Heart right ventricle (tissue), 16 donors: Measurements from ENCODE around the gene FUS. TPM values are rescaled to one million over a fixed set of nuclear protein-coding genes. Genes with fewer than 3 reads are reported as not detected.
"Not testable (repeated sequence)": the region's sequence is repeated elsewhere in the genome, so short reads cannot be mapped to it uniquely, and the experiment has no call there.

Experiments used
- ATAC-seq, 8 donors: fragments of 200-7000 bp; cut with Tn5 transposase; one replicate each; pipeline ENCODE4 v1.9.1; 2020; ENCODE audit warnings: mild to moderate bottlenecking in 8 of 8, moderate library complexity in 8 of 8, moderate number of reproducible peaks in 1 of 8
- DNase-seq, 2 donors: peaks; one replicate each; pipeline ENCODE4 v3.0.0-alpha.2; 2020
- H3K27ac ChIP-seq, 10 donors: fragments of 200-600 bp; sonication (generic) in 2 of 10; one replicate each; pipeline versions ENCODE4 v1.5.0 to v1.8.0; 2020 to 2022; ENCODE audit warnings: mild to moderate bottlenecking in 3 of 10
- H3K27me3 ChIP-seq, 7 donors: fragments of 200-600 bp; one replicate each; pipeline ENCODE4 v1.8.0; 2021 to 2022; ENCODE audit warnings: mild to moderate bottlenecking in 2 of 7
- H3K36me3 ChIP-seq, 9 donors: fragments of 200-600 bp; sonication (generic) in 1 of 9; one replicate each; pipeline versions ENCODE4 v1.5.0 to v1.8.0; 2020 to 2022; ENCODE audit warnings: mild to moderate bottlenecking in 2 of 9
- H3K4me1 ChIP-seq, 9 donors: fragments of 200-600 bp; sonication (generic) in 1 of 9; one replicate each; pipeline versions ENCODE4 v1.5.0 to v1.8.0; 2020 to 2022; ENCODE audit warnings: mild to moderate bottlenecking in 4 of 9
- H3K4me3 ChIP-seq, 10 donors: fragments of 200-600 bp; sonication (generic) in 2 of 10; one replicate each; pipeline versions ENCODE4 v1.5.0 to v1.8.0; 2020 to 2022; ENCODE audit warnings: mild to moderate bottlenecking in 7 of 10, moderate library complexity in 2 of 10
- H3K9me3 ChIP-seq, 11 donors: fragments of 200-600 bp in 10 of 11; sonication (generic) in 2 of 11; one replicate each; pipeline versions ENCODE4 v1.5.0 to v1.8.0; 2013 to 2022; ENCODE audit warnings: mild to moderate bottlenecking in 2 of 11, control low read depth in 1 of 11, moderate library complexity in 1 of 11
- CTCF ChIP-seq, 9 donors: fragments of 200-600 bp; sonication (generic) in 2 of 9; IDR thresholded peaks; one replicate each; pipeline versions ENCODE4 v1.5.0 to v1.8.0; 2021 to 2022; ENCODE audit warnings: antibody characterized with exemption in 9 of 9, mild to moderate bottlenecking in 5 of 9, moderate library complexity in 1 of 9
- WGBS, 2 donors: extraction: QIAGEN DNeasy Blood & Tissue Kit; methylation state at CpG; one replicate each; pipeline ENCODE4 v1.1.7; 2013; ENCODE audit warnings: inconsistent platforms in 1 of 2; 5-methylcytosine and 5-hydroxymethylcytosine counted together
- intact Hi-C, 10 donors: fragments of 100-400 bp; cut with DNase I; formaldehyde crosslinking; loops; one replicate each; pipeline versions ENCODE4 v1.11.1 to v1.14.2; 2022
- polyA plus RNA-seq, 2 donors: library from polyadenylated mRNA; stranded (reverse); fragments of 200-250 nt; gene quantifications; one replicate each; pipeline ENCODE4 v1.2.3, GENCODE V29; 2013
- total RNA-seq, 10 donors: library from RNA; stranded (reverse); fragmentation: NEBNext Ultra II Directional in 3 of 10; extraction: Animal tissue kit (Norgen Biotek cat#: 25700) in 3 of 10; gene quantifications; one replicate each; pipeline versions ENCODE4 v1.2.1 to v1.2.4, GENCODE V29; 2021 to 2023
- donor health status: Arrhythmogenic right ventricular cardiomyopathy.
- donor health status: ischemic (EF 13 %, LVEDD 7.1; RV severe dilation, severe dysfunction).
- donor health status: healthy with polysubstance abuse.
- donor health status: DM: no; HTN: yes; CAD: no.
- donor health status: DM: no; HTN: no; CAD: no.
- donor health status: ischemic (EF 25% LVEDD 6.9; RV normal size, moderate dysfunction).
- donor health status: ischemic (EF 25% LVEDD 5.7; RV mildly dilated, moderate dysfunction).
- donor health status: healthy.
- donor health status: DM: yes; HTN: yes; CAD: no.
- donor health status: Ischemic cardiomyopathy.
- donor health status: ischemic (EF 35%, LVEDD 5.7; RV mildly dilated, moderate dysfunction).
- donor health status: nonischemic (EF 11% LVEDD 7.7; RV severe dilation, severe dysfunction).
- donor health status: DM: yes; HTN: yes; CAD: no.
- donor health status: PGD.
- donor health status: ischemic (EF 29% LVEDD 5.4; RV normal size, mild dysfunction).
- donor health status: nonischemic (EF 23%, LVEDD 6.1; RV moderate dilation, normal function).

Gene FUS
- total and polyA plus RNA-seq, 12 donors, result 116 to 240 (median 140) TPM

GRCh38 chr16:31138621-31139578 lies 41.0 kb upstream of the FUS start:
- H3K36me3 ChIP-seq, result no peaks in the 10 kb centered on the region
- H3K4me1 ChIP-seq, result peaks cover 8 to 51% (median 36%) of the 10 kb centered on the region in 9 donors
- 38 to 42% methylated on average over 27 of the region's 27 CpGs for WGBS, 2 donors
- TF ChIP-seq CTCF (IDR thresholded peaks at IDR 0.05), result no peak
- intact Hi-C loops, result loop anchor here in 2 of 10 donors (2.0 kb wide), 1 partner anchor 20 kb away; no protein-coding TSS in a partner anchor
- H3K27ac ChIP-seq, result peak overlapping the region in 7 of 10 donors; percentile 3 to 64 (median 37)
- ATAC-seq (peak in 1 of 8 donors; percentile 2), DNase-seq (peak in 1 of 2 donors; percentile 43)
- no peaks in the 10 kb centered on the region for H3K9me3 ChIP-seq
- H3K27me3 ChIP-seq, result no peaks in the 10 kb centered on the region
- H3K4me3 ChIP-seq, result peak overlapping the region in 3 of 10 donors; percentile 11 to 26 (median 15)

- Histone ChIP-seq H3K4me1 (peaks cover 8 to 35% (median 26%) of the 10 kb centered on the region in 9 donors), H3K27ac (peak overlapping the region in 8 of 10 donors; percentile 58 to 91 (median 82)), H3K4me3 (peak overlapping the region in 3 of 10 donors; percentile 51 to 56 (median 53))
- DNase-seq, H3K9me3 ChIP-seq, H3K27me3 ChIP-seq, ATAC-seq, H3K36me3 ChIP-seq: not testable (repeated sequence)
- intact Hi-C loops, result loop anchor here in 8 of 10 donors (5.0 to 10.0 kb wide), 7 partner anchors 34 to 156 kb away; partner anchors contain the start of genes BCKDK (in 4 of the 8), HSD3B7 (in 4 of the 8), FUS (in 1 of the 8) and STX4 (in 1 of the 8)
- 92 to 94% methylated on average over 9 of the region's 9 CpGs for WGBS, 2 donors
Measured at GRCh38 chr16:31141071-31141469, 38.9 kb upstream of the FUS start.

- ATAC-seq (peak in 6 of 8 donors; percentile 0 to 7 (median 2)), DNase-seq (peak in 1 of 2 donors; percentile 38)
- H3K27ac ChIP-seq, result peak overlapping the region in 9 of 10 donors; percentile 58 to 91 (median 81)
- H3K27me3 ChIP-seq, result no peaks in the 10 kb centered on the region
- TF ChIP-seq CTCF (IDR thresholded peaks at IDR 0.05), result no peak
- H3K4me1 ChIP-seq, result peaks cover 8 to 35% (median 26%) of the 10 kb centered on the region in 9 donors
- no peaks in the 10 kb centered on the region for H3K9me3 ChIP-seq
- H3K36me3 ChIP-seq, result no peaks in the 10 kb centered on the region
- intact Hi-C loops, result loop anchor here in 8 of 10 donors (1.0 to 10.0 kb wide), 16 partner anchors 23 to 157 kb away; partner anchors contain the start of genes HSD3B7 (in 6 of the 8), BCKDK (in 5 of the 8), FUS (in 2 of the 8) and STX4 (in 2 of the 8)
- H3K4me3 ChIP-seq, result peak overlapping the region in 9 of 10 donors; percentile 3 to 62 (median 51)
- 27 to 29% methylated on average over 10 of the region's 10 CpGs for WGBS, 2 donors
Measured at GRCh38 chr16:31141489-31142108, 38.3 kb upstream of the FUS start.

- H3K4me3 ChIP-seq, result peak overlapping the region in 9 of 10 donors; percentile 33 to 62 (median 51)
- ATAC-seq (peak; percentile 96 to 99 (median 98)), DNase-seq (peak; percentile 99)
- TF ChIP-seq CTCF (IDR thresholded peaks at IDR 0.05), result peak; percentile 88 to 99 (median 96)
- H3K36me3 ChIP-seq, result no peaks in the 10 kb centered on the region
- no peaks in the 10 kb centered on the region for H3K9me3 ChIP-seq
- H3K4me1 ChIP-seq, result peaks cover 8 to 35% (median 26%) of the 10 kb centered on the region in 9 donors
- H3K27me3 ChIP-seq, result peaks cover 0 to 7% (median 0%) of the 10 kb centered on the region in 7 donors
- 2 to 4% methylated on average over 83 to 89 of the region's 89 CpGs for WGBS, 2 donors
- peak overlapping the region in 9 of 10 donors; percentile 69 to 91 (median 82) for H3K27ac ChIP-seq
- intact Hi-C loops, result loop anchor here in 8 of 10 donors (1.0 to 10.0 kb wide), 16 partner anchors 24 to 158 kb away; partner anchors contain the start of genes HSD3B7 (in 6 of the 8), BCKDK (in 5 of the 8), FUS (in 2 of the 8) and STX4 (in 2 of the 8)
Measured at GRCh38 chr16:31142109-31143010, 37.6 kb upstream of the FUS start.
